GM23338 (cell line): ENCODE results near the gene SNX9. TPM values are rescaled to one million over a fixed set of nuclear protein-coding genes. Genes with fewer than 3 reads are reported as not detected.

Source experiments
- ATAC-seq: fragments of 200-7000 bp; cut with Tn5 transposase; 3 replicates; pipeline ENCODE4 v1.9.1; 2020
- DNase-seq: peaks from one replicate; pipeline ENCODE4 v3.0.0-alpha.2; 2015; ENCODE audit warnings: low spot score
- H2AFZ ChIP-seq: fragments of 200-600 bp; sonication (generic); 2 replicates; pipeline ENCODE4 v1.8.0; 2016; ENCODE audit warnings: antibody characterized with exemption, mild to moderate bottlenecking, moderate library complexity
- H3F3A ChIP-seq: fragments of 200-600 bp; sonication (generic); replicated peaks from 2 replicates; pipeline ENCODE4 v1.8.0; 2017; ENCODE audit warnings: antibody characterized with exemption, mixed run types, low read depth
- H3K27ac ChIP-seq: fragments of 200-600 bp; sonication (generic); 2 replicates; pipeline ENCODE4 v1.6.1; 2016; ENCODE audit warnings: low read depth
- H3K27me3 ChIP-seq: fragments of 200-600 bp; sonication (generic); 2 replicates; pipeline ENCODE4 v1.8.0; 2016; ENCODE audit warnings: mild to moderate bottlenecking, mixed run types, moderate library complexity; ENCODE audit not compliant: insufficient read depth
- H3K36me3 ChIP-seq: fragments of 200-600 bp; sonication (generic); 2 replicates; pipeline ENCODE4 v1.8.0; 2016; ENCODE audit warnings: mild to moderate bottlenecking; ENCODE audit not compliant: insufficient read depth
- H3K4me1 ChIP-seq: fragments of 200-600 bp; sonication (generic); 2 replicates; pipeline ENCODE4 v1.8.0; 2016; ENCODE audit warnings: mild to moderate bottlenecking, moderate library complexity; ENCODE audit not compliant: insufficient read depth
- H3K4me2 ChIP-seq: fragments of 200-600 bp; sonication (generic); 2 replicates; pipeline ENCODE4 v1.7.1; 2017; ENCODE audit warnings: mixed run types
- H3K4me3 ChIP-seq: fragments of 200-600 bp; sonication (generic); 2 replicates; pipeline ENCODE4 v1.6.1; 2016; ENCODE audit warnings: mixed run types
- H3K79me2 ChIP-seq: fragments of 200-600 bp; sonication (generic); replicated peaks from 2 replicates; pipeline ENCODE4 v1.8.0; 2017; ENCODE audit warnings: mild to moderate bottlenecking; ENCODE audit not compliant: insufficient read depth
- H3K9me2 ChIP-seq: fragments of 200-600 bp; sonication (generic); 2 replicates; pipeline ENCODE4 v1.8.0; 2017; ENCODE audit not compliant: insufficient read depth
- H4K20me1 ChIP-seq: fragments of 200-600 bp; sonication (generic); replicated peaks from 2 replicates; pipeline ENCODE4 v1.8.0; 2017; ENCODE audit warnings: mild to moderate bottlenecking; ENCODE audit not compliant: insufficient read depth
- H3K27ac Mint-ChIP-seq: 2 replicates; pipeline ENCODE4 v1.8.0; 2020; ENCODE audit warnings: inconsistent platforms, mild to moderate bottlenecking, moderate library complexity, mixed read lengths
- H3K27me3 Mint-ChIP-seq: 3 replicates; pipeline ENCODE4 v1.8.0; 2022; ENCODE audit warnings: low read depth, mild to moderate bottlenecking, moderate library complexity, mixed read lengths, inconsistent platforms; ENCODE audit not compliant: insufficient read depth, poor library complexity
- H3K36me3 Mint-ChIP-seq: 3 replicates; pipeline ENCODE4 v1.8.0; 2021; ENCODE audit warnings: low read depth, mild to moderate bottlenecking, inconsistent platforms, moderate library complexity, mixed read lengths
- H3K4me1 Mint-ChIP-seq: 3 replicates; pipeline ENCODE4 v1.8.0; 2020; ENCODE audit warnings: mild to moderate bottlenecking, inconsistent platforms, mixed read lengths
- H3K4me3 Mint-ChIP-seq: 3 replicates; pipeline ENCODE4 v1.8.0; 2021; ENCODE audit warnings: moderate library complexity, mild to moderate bottlenecking, inconsistent platforms, mixed read lengths
- H3K9me3 Mint-ChIP-seq: 3 replicates; pipeline ENCODE4 v1.8.0; 2020; ENCODE audit warnings: moderate library complexity, mild to moderate bottlenecking, inconsistent platforms, mixed read lengths
- CREB1 ChIP-seq: fragments of 250-450 bp; sonication (Bioruptor Pico); IDR thresholded peaks from 2 replicates; pipeline ENCODE4 v1.5.0; 2020; ENCODE audit warnings: low read depth, mild to moderate bottlenecking, moderate library complexity
- CTCF ChIP-seq, 2 experiments: fragments of 200-600 bp in 1 of 2; sonication (generic) in 1 of 2; conservative IDR thresholded peaks; 2 replicates each; pipeline versions ENCODE4 v1.5.1 to v1.6.1; 2016 to 2017; ENCODE audit warnings: antibody characterized with exemption in 2 of 2, low read depth in 2 of 2, mild to moderate bottlenecking in 2 of 2, moderate library complexity in 1 of 2
- ETS1 ChIP-seq: IDR thresholded peaks from 2 replicates; pipeline ENCODE4 v1.6.1; 2016; ENCODE audit warnings: antibody characterized with exemption
- EZH2 ChIP-seq: fragments of 200-600 bp; sonication (generic); IDR thresholded peaks from one replicate; pipeline ENCODE4 v1.8.0; 2017; ENCODE audit warnings: antibody characterized with exemption, mild to moderate bottlenecking, low read depth; ENCODE audit not compliant: unreplicated experiment
- EZH2phosphoT487 ChIP-seq: fragments of 200-600 bp; sonication (generic); IDR thresholded peaks from one replicate; pipeline ENCODE4 v1.8.1; 2018; ENCODE audit warnings: antibody characterized with exemption; ENCODE audit not compliant: unreplicated experiment
- JUNB ChIP-seq: IDR thresholded peaks from one replicate; pipeline ENCODE4 v1.6.1; 2016; ENCODE audit warnings: antibody characterized with exemption; ENCODE audit not compliant: unreplicated experiment
- NANOG ChIP-seq: IDR thresholded peaks from 2 replicates; pipeline ENCODE4 v1.6.1; 2016; ENCODE audit warnings: antibody characterized with exemption, borderline replicate concordance
- POLR2AphosphoS5 ChIP-seq: IDR thresholded peaks from 2 replicates; pipeline ENCODE4 v1.6.1; 2016; ENCODE audit warnings: antibody characterized with exemption, low read depth
- REST ChIP-seq: IDR thresholded peaks from one replicate; pipeline ENCODE4 v1.6.1; 2018; ENCODE audit warnings: antibody characterized with exemption; ENCODE audit not compliant: unreplicated experiment
- STAT1 ChIP-seq: IDR thresholded peaks from one replicate; pipeline ENCODE4 v1.6.1; 2016; ENCODE audit warnings: antibody characterized with exemption; ENCODE audit not compliant: unreplicated experiment
- ZNF114 ChIP-seq: fragments of 250-450 bp; sonication (Bioruptor Pico); IDR thresholded peaks from 2 replicates; pipeline ENCODE4 v1.5.0; 2020; ENCODE audit warnings: mild to moderate bottlenecking, moderate library complexity
- ZNF331 ChIP-seq: fragments of 250-450 bp; sonication (Bioruptor Pico); IDR thresholded peaks from 2 replicates; pipeline ENCODE4 v1.5.0; 2020; ENCODE audit warnings: low read depth, mild to moderate bottlenecking, moderate library complexity
- ZNF462 ChIP-seq: fragments of 250-450 bp; sonication (Bioruptor Pico); IDR thresholded peaks from 2 replicates; pipeline ENCODE4 v1.5.0; 2020; ENCODE audit warnings: mild to moderate bottlenecking, moderate library complexity
- polyA plus RNA-seq: library from polyadenylated mRNA; unstranded; fragments of >200 nt; fragmentation: Nextera tagmentation; extraction: Ambion mirVana; gene quantifications from 2 replicates; pipeline ENCODE4 v1.2.1, GENCODE V29; 2016
- total RNA-seq: library from RNA; depleted of rRNA; stranded (reverse); fragments of >200 nt; shearing (Covaris generic); gene quantifications from 2 replicates; pipeline ENCODE4 v1.2.3, GENCODE V29; 2014

Gene SNX9
- total and polyA plus RNA-seq, 2 experiments from 2014 or later = 18.4 to 23.3 TPM

- H3K4me2 ChIP-seq = no peak overlapping the region
These were observed 30.2 kb downstream of the SNX9 start for GRCh38 chr6:157853018-157853805.

More at GRCh38 chr6:157853018-157853805, 30.2 kb downstream of the SNX9 start:
- no peak overlapping the region for H3K27ac ChIP-seq
- H3K27me3 ChIP-seq = no peaks in the 10 kb centered on the region
- H3K9me2 ChIP-seq = no peaks in the 10 kb centered on the region
- peaks cover 30% of the 10 kb centered on the region for H3K4me1 ChIP-seq
- TF ChIP-seq POLR2AphosphoS5 = no peak
- TF ChIP-seq NANOG = no peak
- no peak for TF ChIP-seq REST
- no peak for TF ChIP-seq CTCF (conservative IDR thresholded peaks at IDR 0.05; ENCODE audit: low read depth in 2 of 2)
- TF ChIP-seq ETS1 = no peak
- TF ChIP-seq ZNF114 (CRISPR knock-in tag) = no peak
- TF ChIP-seq EZH2 = no peak
- no peak for TF ChIP-seq JUNB
- TF ChIP-seq EZH2phosphoT487 = no peak
- TF ChIP-seq ZNF331 (CRISPR knock-in tag) = no peak
- TF ChIP-seq ZNF462 (CRISPR knock-in tag) = no peak
- no peak for TF ChIP-seq STAT1
- TF ChIP-seq CREB1 (CRISPR knock-in tag) = no peak
- H3K4me3 ChIP-seq = no peak overlapping the region
- H3K27ac Mint-ChIP-seq = no peak overlapping the region
- no peaks in the 10 kb centered on the region for H3K27me3 Mint-ChIP-seq
- H4K20me1 ChIP-seq = peaks cover 20% of the 10 kb centered on the region; the same call in 1 of the 2 replicates
- peaks cover 30% of the 10 kb centered on the region for H3K4me1 Mint-ChIP-seq
- H3K36me3 ChIP-seq = no peaks in the 10 kb centered on the region
- ATAC-seq = no peak
- peaks cover 11% of the 10 kb centered on the region; the same call in 2 of the 3 replicates for H3K9me3 Mint-ChIP-seq
- H2AFZ ChIP-seq = no peak overlapping the region
- peaks cover 13% of the 10 kb centered on the region for H3K36me3 Mint-ChIP-seq
- H3F3A ChIP-seq = no peaks in the 10 kb centered on the region
- H3K4me3 Mint-ChIP-seq = no peak overlapping the region
- DNase-seq = no peak
- peaks cover 100% of the 10 kb centered on the region for H3K79me2 ChIP-seq
